ENCODE measurements around the gene NAALADL1. TPM values are rescaled to one million over a fixed set of nuclear protein-coding genes. Genes with fewer than 3 reads are reported as not detected.

The NAALADL1 gene
- total RNA-seq, 1 donor from 2014 or later, result not detected

- peaks cover 10% of the 10 kb centered on the region for H3K36me3 Mint-ChIP-seq (ENCODE audit: low read depth, unreplicated experiment)
- H3K27ac Mint-ChIP-seq (ENCODE audit: unreplicated experiment), result no peak overlapping the region
- peaks cover 4% of the 10 kb centered on the region for H3K27me3 Mint-ChIP-seq (ENCODE audit: unreplicated experiment)
- H3K9me3 Mint-ChIP-seq (ENCODE audit: unreplicated experiment), result no peaks in the 10 kb centered on the region
- DNase-seq (ENCODE audit: low spot score), result no peak
- H3K4me1 Mint-ChIP-seq (ENCODE audit: unreplicated experiment), result no peaks in the 10 kb centered on the region
- peak overlapping the region; percentile 47 for H3K4me3 Mint-ChIP-seq (ENCODE audit: unreplicated experiment)
- TF ChIP-seq CTCF (IDR thresholded peaks at IDR 0.05; ENCODE audit: unreplicated experiment), result no peak
These were observed 19.1 kb upstream of the NAALADL1 start for GRCh38 chr11:65077451-65077850.

- Mint-ChIP-seq H3K4me3 (ENCODE audit: unreplicated experiment) (no peak overlapping the region), H3K4me1 (ENCODE audit: unreplicated experiment) (no peaks in the 10 kb centered on the region), H3K36me3 (ENCODE audit: low read depth, unreplicated experiment) (peaks cover 6% of the 10 kb centered on the region), H3K27me3 (ENCODE audit: unreplicated experiment) (peaks cover 1% of the 10 kb centered on the region), H3K27ac (ENCODE audit: unreplicated experiment) (no peak overlapping the region), H3K9me3 (ENCODE audit: unreplicated experiment) (no peaks in the 10 kb centered on the region)
- no peak for DNase-seq (ENCODE audit: low spot score)
- no peak for TF ChIP-seq CTCF (IDR thresholded peaks at IDR 0.05; ENCODE audit: unreplicated experiment)
These were observed 14.2 kb upstream of the NAALADL1 start for GRCh38 chr11:65072631-65072966.

- Mint-ChIP-seq H3K27ac (ENCODE audit: unreplicated experiment) (no peak overlapping the region), H3K4me1 (ENCODE audit: unreplicated experiment) (no peaks in the 10 kb centered on the region), H3K27me3 (ENCODE audit: unreplicated experiment) (peaks cover 1% of the 10 kb centered on the region), H3K4me3 (ENCODE audit: unreplicated experiment) (no peak overlapping the region), H3K36me3 (ENCODE audit: low read depth, unreplicated experiment) (peaks cover 6% of the 10 kb centered on the region), H3K9me3 (ENCODE audit: unreplicated experiment) (no peaks in the 10 kb centered on the region)
- no peak for TF ChIP-seq CTCF (IDR thresholded peaks at IDR 0.05; ENCODE audit: unreplicated experiment)
- no peak for DNase-seq (ENCODE audit: low spot score)
These were observed 13.7 kb upstream of the NAALADL1 start for GRCh38 chr11:65071907-65072630.

GRCh38 chr11:65069217-65069616 lies 10.9 kb upstream of the NAALADL1 start:
- H3K27ac Mint-ChIP-seq (ENCODE audit: unreplicated experiment), result no peak overlapping the region
- no peak for TF ChIP-seq CTCF (IDR thresholded peaks at IDR 0.05; ENCODE audit: unreplicated experiment)
- no peaks in the 10 kb centered on the region for H3K36me3 Mint-ChIP-seq (ENCODE audit: low read depth, unreplicated experiment)
- peaks cover 4% of the 10 kb centered on the region for H3K27me3 Mint-ChIP-seq (ENCODE audit: unreplicated experiment)
- H3K4me1 Mint-ChIP-seq (ENCODE audit: unreplicated experiment), result no peaks in the 10 kb centered on the region
- no peaks in the 10 kb centered on the region for H3K9me3 Mint-ChIP-seq (ENCODE audit: unreplicated experiment)
- H3K4me3 Mint-ChIP-seq (ENCODE audit: unreplicated experiment), result no peak overlapping the region
- DNase-seq (ENCODE audit: low spot score), result no peak

GRCh38 chr11:65067446-65067845 lies 9.1 kb upstream of the NAALADL1 start:
- H3K27ac Mint-ChIP-seq (ENCODE audit: unreplicated experiment), result no peak overlapping the region
- no peaks in the 10 kb centered on the region for H3K9me3 Mint-ChIP-seq (ENCODE audit: unreplicated experiment)

More at GRCh38 chr11:65067446-65067845, 9.1 kb upstream of the NAALADL1 start:
- Mint-ChIP-seq H3K27me3 (ENCODE audit: unreplicated experiment) (peaks cover 5% of the 10 kb centered on the region), H3K4me3 (ENCODE audit: unreplicated experiment) (no peak overlapping the region), H3K36me3 (ENCODE audit: low read depth, unreplicated experiment) (no peaks in the 10 kb centered on the region), H3K4me1 (ENCODE audit: unreplicated experiment) (no peaks in the 10 kb centered on the region)
- TF ChIP-seq CTCF (IDR thresholded peaks at IDR 0.05; ENCODE audit: unreplicated experiment), result no peak
- no peak for DNase-seq (ENCODE audit: low spot score)

All from endothelial cell (in vitro differentiated cells).